GM21619 (cell line): Measurements from ENCODE around the gene USP6.
"Not testable (repeated sequence)": the region's sequence is repeated elsewhere in the genome, so short reads cannot be mapped to it uniquely, and the experiment has no call there.

ENCODE experiments used
- ATAC-seq: cut with Tn5 transposase; IDR thresholded peaks from one replicate; pipeline ENCODE4 v1.9.1; 2021; ENCODE audit not compliant: unreplicated experiment

USP6 gene

DNA sequence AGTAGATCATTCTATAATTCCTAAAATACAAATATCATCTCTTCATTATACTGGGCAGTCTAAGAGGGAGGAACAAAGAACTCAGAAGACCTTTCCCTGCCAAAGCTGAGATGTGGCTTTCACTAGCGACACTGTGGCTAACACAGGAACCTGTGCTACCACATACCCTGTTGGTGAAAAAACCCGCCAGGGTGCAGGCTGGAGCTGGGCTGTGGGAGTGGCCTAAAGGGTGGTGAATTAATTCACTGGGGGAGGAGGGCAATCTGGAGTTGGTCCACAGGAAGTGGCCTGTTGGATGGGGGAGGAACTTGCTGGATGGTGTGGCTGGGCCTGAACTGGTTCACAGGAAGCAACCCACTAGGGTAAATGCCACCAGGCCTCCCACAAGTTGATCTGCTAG lies 68.5 kb downstream of the USP6 start:
- no peak for ATAC-seq

GRCh38 chr17:5191541-5192417 lies 75.9 kb downstream of the USP6 start, which contains the start of gene ZNF594:
ZNF594 (minus strand) TSS chr17:5191868; CDS start chr17:5184256, 7,612 bp downstream.
- ATAC-seq, result peak; percentile 95

- no peak for ATAC-seq
Measured at GRCh38 chr17:5194346-5194745, 78.5 kb downstream of the USP6 start.

DNA sequence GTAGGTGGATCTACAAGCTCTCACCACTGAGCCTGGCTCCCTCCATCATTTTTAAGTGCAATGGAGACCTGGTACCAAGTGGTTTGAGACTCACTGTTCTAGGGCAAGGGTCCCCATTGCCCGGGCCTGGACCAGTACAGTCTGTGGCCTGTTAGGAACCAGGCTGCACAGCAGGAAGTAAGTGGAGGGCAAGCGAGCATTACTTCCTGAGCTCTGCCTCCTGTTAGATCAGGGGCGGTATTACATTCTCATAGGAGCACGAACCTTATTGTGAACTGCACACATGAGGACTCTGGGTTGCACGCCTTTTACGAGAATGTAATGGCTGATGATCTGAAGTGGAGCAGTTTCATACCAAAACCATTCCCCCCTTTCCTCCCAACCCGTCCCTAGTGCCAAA lies 82.6 kb downstream of the USP6 start:
- no peak for ATAC-seq

- ATAC-seq, result no peak
Measured at GRCh38 chr17:5200360-5200759, 84.5 kb downstream of the USP6 start.

DNA sequence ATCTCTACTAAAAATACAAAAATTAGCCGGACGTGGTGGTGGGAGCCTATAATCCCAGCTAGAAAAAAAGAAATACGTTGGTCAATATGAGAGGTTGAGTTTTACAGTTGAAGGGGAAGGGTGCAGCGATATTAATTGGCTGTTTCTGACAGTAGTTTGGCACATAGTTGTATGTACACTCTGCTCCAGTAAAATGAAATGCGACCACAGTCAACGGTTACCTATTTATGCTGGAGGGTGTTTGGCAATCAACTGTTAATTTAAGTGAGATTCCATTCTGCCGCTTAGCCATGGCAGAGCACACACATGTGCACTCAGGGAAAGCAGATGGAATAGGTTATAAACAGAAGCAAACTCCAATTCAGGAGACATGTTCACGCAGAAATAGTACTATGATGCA lies 85.2 kb downstream of the USP6 start:
- no peak for ATAC-seq

- no peak for ATAC-seq
Measured at GRCh38 chr17:5203178-5203907, 87.5 kb downstream of the USP6 start.

DNA sequence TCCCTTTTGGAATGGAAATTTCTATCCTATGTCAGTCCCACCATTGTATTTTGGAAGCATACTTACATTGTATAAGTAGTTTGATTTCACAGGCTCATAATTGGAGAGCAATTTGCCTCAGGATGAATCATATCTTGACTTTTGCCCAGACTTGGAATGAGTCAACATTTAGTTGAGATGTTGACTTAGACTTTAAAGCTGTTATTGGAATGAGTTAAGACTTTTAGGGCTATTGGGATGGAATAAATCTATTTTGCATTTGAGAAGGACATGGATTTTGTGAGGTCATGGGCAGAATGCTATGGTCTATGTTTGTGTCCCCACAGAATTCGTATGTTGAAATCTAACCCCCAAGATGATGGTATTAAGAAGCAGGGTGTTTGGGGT lies 88.1 kb downstream of the USP6 start:
- ATAC-seq, result no peak

- ATAC-seq, result no peak
Measured at GRCh38 chr17:5209396-5209795, 93.6 kb downstream of the USP6 start.

GRCh38 chr17:5210091-5210490 lies 94.3 kb downstream of the USP6 start:
- no peak for ATAC-seq

GRCh38 chr17:5210614-5211252 lies 94.9 kb downstream of the USP6 start:
- ATAC-seq, result peak; percentile 47

GRCh38 chr17:5211458-5211857 lies 95.6 kb downstream of the USP6 start:
- no peak for ATAC-seq

DNA sequence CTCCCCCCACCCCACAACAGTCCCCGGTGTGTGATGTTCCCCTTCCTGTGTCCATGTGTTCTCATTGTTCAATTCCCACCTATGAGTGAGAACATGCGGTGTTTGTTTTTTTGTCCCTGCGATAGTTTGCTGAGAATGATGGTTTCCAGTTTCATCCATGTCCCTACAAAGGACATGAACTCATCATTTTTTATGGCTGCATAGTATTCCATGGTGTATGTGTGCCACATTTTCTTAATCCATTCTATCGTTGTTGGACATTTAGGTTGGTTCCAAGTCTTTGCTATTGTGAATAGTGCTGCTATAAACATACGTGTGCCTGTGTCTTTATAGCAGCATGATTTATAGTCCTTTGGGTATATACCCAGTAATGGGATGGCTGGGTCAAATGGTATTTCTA lies 101.7 kb downstream of the USP6 start:
- ATAC-seq, result not testable (repeated sequence)

GRCh38 chr17:5219536-5219935 lies 103.7 kb downstream of the USP6 start:
- ATAC-seq, result no peak

DNA sequence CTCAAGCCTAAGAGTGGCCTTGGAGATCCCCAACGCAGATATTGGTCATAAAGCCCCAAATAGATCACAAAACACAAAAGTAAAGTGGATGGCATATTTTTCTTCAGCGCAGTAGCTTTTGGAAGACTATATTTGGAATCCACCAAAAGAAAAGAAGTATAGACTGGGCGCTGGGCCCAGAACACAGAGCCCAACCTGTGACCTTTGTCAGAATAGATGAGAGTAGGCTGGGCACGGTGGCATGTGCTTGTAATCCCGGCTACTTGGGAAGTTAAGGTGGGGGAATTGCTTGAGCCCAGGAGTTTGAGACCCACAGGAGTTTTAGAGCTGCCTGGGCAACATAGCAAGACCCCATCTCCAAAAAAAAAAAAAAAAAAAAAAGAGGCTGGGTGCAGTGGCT lies 104.2 kb downstream of the USP6 start:
- ATAC-seq, result no peak

- ATAC-seq, result not testable (repeated sequence)
Measured at GRCh38 chr17:5221912-5222311, 106.1 kb downstream of the USP6 start.
